GM15510 (cell line): ENCODE measurements around the gene DPF3.

Source experiments
- POLR2A ChIP-seq: IDR thresholded peaks from 3 replicates; pipeline ENCODE4 v1.6.1; 2011; ENCODE audit warnings: borderline replicate concordance; ENCODE audit not compliant: insufficient read length; ENCODE audit errors: extremely low read depth

Gene DPF3

GRCh38 chr14:72675126-72675525, 218.8 kb downstream of the DPF3 start:
- no peak for TF ChIP-seq POLR2A

GRCh38 chr14:72673179-72673578, 220.7 kb downstream of the DPF3 start:
- no peak for TF ChIP-seq POLR2A

- no peak for TF ChIP-seq POLR2A
These were observed 227.3 kb downstream of the DPF3 start for GRCh38 chr14:72666610-72667009.

GRCh38 chr14:72665259-72665658, 228.6 kb downstream of the DPF3 start:
- no peak for TF ChIP-seq POLR2A

- no peak for TF ChIP-seq POLR2A
These were observed 229.2 kb downstream of the DPF3 start for GRCh38 chr14:72664651-72665050.

- TF ChIP-seq POLR2A, result no peak
These were observed 229.8 kb downstream of the DPF3 start for GRCh38 chr14:72663956-72664650.

GRCh38 chr14:72663076-72663487, 230.8 kb downstream of the DPF3 start:
- TF ChIP-seq POLR2A, result no peak

- no peak for TF ChIP-seq POLR2A
These were observed 231.7 kb downstream of the DPF3 start for GRCh38 chr14:72662214-72662613.

- no peak for TF ChIP-seq POLR2A
These were observed 236.5 kb downstream of the DPF3 start for GRCh38 chr14:72657214-72657921.

- TF ChIP-seq POLR2A, result no peak
These were observed 240.9 kb downstream of the DPF3 start for GRCh38 chr14:72653026-72653425.

- TF ChIP-seq POLR2A, result no peak
These were observed 241.7 kb downstream of the DPF3 start for GRCh38 chr14:72652179-72652578.

- TF ChIP-seq POLR2A, result no peak
These were observed 242.2 kb downstream of the DPF3 start for GRCh38 chr14:72651714-72652113.

- TF ChIP-seq POLR2A, result no peak
These were observed 242.8 kb downstream of the DPF3 start for GRCh38 chr14:72651081-72651480.

GRCh38 chr14:72649603-72650227, 244.2 kb downstream of the DPF3 start:
- TF ChIP-seq POLR2A, result no peak

GRCh38 chr14:72647782-72648181, 246.1 kb downstream of the DPF3 start:
- TF ChIP-seq POLR2A, result no peak
